ENCODE results near the gene VGF. TPM values are rescaled to one million over a fixed set of nuclear protein-coding genes. Genes with fewer than 3 reads are reported as not detected.

Gene VGF
- polyA plus RNA-seq, 1 donor (not counting 4 experiments of a cell fraction or from before 2014, with no cell fraction given), result 0.04 TPM

- Histone ChIP-seq H3K27ac (ENCODE audit: control insufficient read depth, insufficient read depth, low read length) (no peak overlapping the region), H4K20me1 (ENCODE audit: control insufficient read depth, extremely low read depth, insufficient read depth, low read length) (no peaks in the 10 kb centered on the region), H3K9me3 (ENCODE audit: control insufficient read depth, low read depth, low read length) (no peaks in the 10 kb centered on the region), H3K27me3 (ENCODE audit: control insufficient read depth, extremely low read depth, insufficient read depth, low read length) (peaks cover 30% of the 10 kb centered on the region), H3K9ac (ENCODE audit: control insufficient read depth, extremely low read depth, insufficient read depth, low read length) (no peak overlapping the region), H2AFZ (ENCODE audit: control insufficient read depth, low read length) (no peak overlapping the region), H3K4me2 (ENCODE audit: control insufficient read depth, extremely low read depth, insufficient read depth, low read depth, low read length) (no peak overlapping the region), H3K36me3 (ENCODE audit: control insufficient read depth in 2 of 2, extremely low read depth in 1 of 2, insufficient read depth in 2 of 2, low read length in 2 of 2) (no peaks in the 10 kb centered on the region), H3K4me1 (ENCODE audit: control insufficient read depth, extremely low read depth, insufficient read depth, low read length) (no peaks in the 10 kb centered on the region), H3K4me3 (ENCODE audit: control insufficient read depth in 2 of 3, extremely low read depth in 1 of 3, insufficient read depth in 2 of 3, low read depth in 1 of 3, low read length in 3 of 3) (no peak overlapping the region), H3K9me1 (ENCODE audit: control insufficient read depth, extremely low read depth, insufficient read depth, low read length) (no peaks in the 10 kb centered on the region), H3K79me2 (ENCODE audit: control insufficient read depth, insufficient read depth, low read length) (no peaks in the 10 kb centered on the region)
- dilution Hi-C loops (cut with MboI; ENCODE audit: extremely low pct_ligation_motif_present, low sequenced_read_pairs), result no loop called here
- no peak for TF ChIP-seq CTCF (optimal IDR thresholded peaks at IDR 0.05 in 1 of 3, IDR thresholded peaks at IDR 0.05 in 1 of 3, conservative IDR thresholded peaks at IDR 0.05 in 1 of 3; ENCODE audit: extremely low read depth in 1 of 3, insufficient read depth in 2 of 3, low read length in 3 of 3)
- TF ChIP-seq EZH2 (IDR thresholded peaks at IDR 0.05; ENCODE audit: low read length), result no peak
- no peak for FAIRE-seq
- no peak for DNase-seq (ENCODE audit: low read depth, low spot score)
These were observed 33.1 kb upstream of the VGF start for GRCh38 chr7:101198476-101198875.

- Histone ChIP-seq H3K27ac (ENCODE audit: control insufficient read depth, insufficient read depth, low read length) (no peak overlapping the region), H3K9ac (ENCODE audit: control insufficient read depth, extremely low read depth, insufficient read depth, low read length) (no peak overlapping the region), H3K4me3 (ENCODE audit: control insufficient read depth in 2 of 3, extremely low read depth in 1 of 3, insufficient read depth in 2 of 3, low read depth in 1 of 3, low read length in 3 of 3) (no peak overlapping the region), H3K9me1 (ENCODE audit: control insufficient read depth, extremely low read depth, insufficient read depth, low read length) (no peaks in the 10 kb centered on the region), H3K79me2 (ENCODE audit: control insufficient read depth, insufficient read depth, low read length) (no peaks in the 10 kb centered on the region), H4K20me1 (ENCODE audit: control insufficient read depth, extremely low read depth, insufficient read depth, low read length) (no peaks in the 10 kb centered on the region), H3K36me3 (ENCODE audit: control insufficient read depth in 2 of 2, extremely low read depth in 1 of 2, insufficient read depth in 2 of 2, low read length in 2 of 2) (no peaks in the 10 kb centered on the region), H3K4me1 (ENCODE audit: control insufficient read depth, extremely low read depth, insufficient read depth, low read length) (no peaks in the 10 kb centered on the region), H3K27me3 (ENCODE audit: control insufficient read depth, extremely low read depth, insufficient read depth, low read length) (peaks cover 26% of the 10 kb centered on the region), H3K4me2 (ENCODE audit: control insufficient read depth, extremely low read depth, insufficient read depth, low read depth, low read length) (no peak overlapping the region), H2AFZ (ENCODE audit: control insufficient read depth, low read length) (no peak overlapping the region), H3K9me3 (ENCODE audit: control insufficient read depth, low read depth, low read length) (no peaks in the 10 kb centered on the region)
- dilution Hi-C loops (cut with MboI; ENCODE audit: extremely low pct_ligation_motif_present, low sequenced_read_pairs), result no loop called here
- DNase-seq (ENCODE audit: low read depth, low spot score) (no peak), FAIRE-seq (no peak)
- TF ChIP-seq CTCF (optimal IDR thresholded peaks at IDR 0.05 in 1 of 3, IDR thresholded peaks at IDR 0.05 in 1 of 3, conservative IDR thresholded peaks at IDR 0.05 in 1 of 3; ENCODE audit: extremely low read depth in 1 of 3, insufficient read depth in 2 of 3, low read length in 3 of 3), result no peak
- TF ChIP-seq EZH2 (IDR thresholded peaks at IDR 0.05; ENCODE audit: low read length), result no peak
These were observed 32.6 kb upstream of the VGF start for GRCh38 chr7:101197991-101198390.
